ENCODE results near the gene DGAT2L6.

DNA sequence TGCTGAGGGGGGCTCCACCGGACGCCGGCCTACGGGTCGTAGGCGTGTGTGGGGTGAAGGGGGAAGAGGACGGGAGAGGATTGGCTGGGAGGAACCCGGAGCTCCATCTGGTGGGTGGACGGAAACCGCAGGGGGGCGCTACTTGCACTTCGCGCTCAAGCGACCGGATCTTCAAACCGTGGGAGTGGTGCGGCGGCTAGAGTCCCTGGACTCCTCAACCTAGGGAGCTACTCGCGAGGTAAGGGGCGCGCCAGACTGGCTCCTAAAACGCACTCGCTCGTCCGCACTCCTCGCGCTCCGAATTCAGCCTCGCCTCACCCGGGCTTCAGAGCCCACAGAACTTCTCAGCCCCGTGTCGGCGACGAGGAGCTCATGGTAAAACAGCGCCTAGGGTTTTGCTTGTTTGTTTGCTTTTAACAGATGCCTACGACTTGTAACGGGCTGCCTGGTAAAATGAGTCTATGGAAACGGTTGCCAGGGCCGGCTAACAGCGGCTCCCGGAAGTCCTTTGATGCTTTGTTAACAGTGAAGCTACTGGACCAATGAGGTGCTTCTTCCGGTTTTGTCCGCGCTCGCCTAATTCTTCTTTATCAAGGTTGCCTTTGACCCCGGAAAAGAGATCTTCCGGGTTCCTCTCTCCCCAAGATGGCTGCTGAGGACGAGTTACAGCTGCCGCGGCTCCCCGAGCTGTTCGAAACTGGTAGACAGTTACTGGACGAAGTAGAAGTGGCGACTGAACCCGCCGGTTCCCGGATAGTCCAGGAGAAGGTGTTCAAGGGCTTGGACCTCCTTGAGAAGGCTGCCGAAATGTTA is 43.8 kb upstream of the DGAT2L6 start, which contains the start of gene IGBP1:
- TF ChIP-seq, protein P1, sequence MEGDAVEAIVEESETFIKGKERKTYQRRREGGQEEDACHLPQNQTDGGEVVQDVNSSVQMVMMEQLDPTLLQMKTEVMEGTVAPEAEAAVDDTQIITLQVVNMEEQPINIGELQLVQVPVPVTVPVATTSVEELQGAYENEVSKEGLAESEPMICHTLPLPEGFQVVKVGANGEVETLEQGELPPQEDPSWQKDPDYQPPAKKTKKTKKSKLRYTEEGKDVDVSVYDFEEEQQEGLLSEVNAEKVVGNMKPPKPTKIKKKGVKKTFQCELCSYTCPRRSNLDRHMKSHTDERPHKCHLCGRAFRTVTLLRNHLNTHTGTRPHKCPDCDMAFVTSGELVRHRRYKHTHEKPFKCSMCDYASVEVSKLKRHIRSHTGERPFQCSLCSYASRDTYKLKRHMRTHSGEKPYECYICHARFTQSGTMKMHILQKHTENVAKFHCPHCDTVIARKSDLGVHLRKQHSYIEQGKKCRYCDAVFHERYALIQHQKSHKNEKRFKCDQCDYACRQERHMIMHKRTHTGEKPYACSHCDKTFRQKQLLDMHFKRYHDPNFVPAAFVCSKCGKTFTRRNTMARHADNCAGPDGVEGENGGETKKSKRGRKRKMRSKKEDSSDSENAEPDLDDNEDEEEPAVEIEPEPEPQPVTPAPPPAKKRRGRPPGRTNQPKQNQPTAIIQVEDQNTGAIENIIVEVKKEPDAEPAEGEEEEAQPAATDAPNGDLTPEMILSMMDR (IDR thresholded peaks at IDR 0.05), result peak; percentile 67
- TF ChIP-seq YY1 (IDR thresholded peaks at IDR 0.05; ENCODE audit: low read depth) (peak; percentile 91), POLR2AphosphoS5 (IDR thresholded peaks at IDR 0.05; ENCODE audit: low read depth, low read length) (peak; percentile 26)
- TF ChIP-seq, protein P2, sequence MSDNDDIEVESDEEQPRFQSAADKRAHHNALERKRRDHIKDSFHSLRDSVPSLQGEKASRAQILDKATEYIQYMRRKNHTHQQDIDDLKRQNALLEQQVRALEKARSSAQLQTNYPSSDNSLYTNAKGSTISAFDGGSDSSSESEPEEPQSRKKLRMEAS (IDR thresholded peaks at IDR 0.05; ENCODE audit: low read depth), result no peak
